SK-N-SH (cell line): ENCODE measurements around the gene SH3PXD2B. TPM values are rescaled to one million over a fixed set of nuclear protein-coding genes. Genes with fewer than 3 reads are reported as not detected.

Experiments used
- CTCF ChIA-PET: fragments of 300-600, 350-600 bp; formaldehyde crosslinking; extraction: SDS; loops from one replicate; lab custom pipeline; 2021; lab: Yijun Ruan, JAX
- POLR2A ChIA-PET: fragments of 350-600 bp; sonication (Branson Sonifier 250); formaldehyde crosslinking; extraction: SDS; loops from one replicate; lab custom pipeline; 2020; ENCODE audit warnings: antibody characterized with exemption, inconsistent platforms; lab: Yijun Ruan, JAX
- DNase-seq: peaks from one replicate; pipeline ENCODE4 v3.0.0; 2012
- H2AFZ ChIP-seq: fragments of 200-600 bp; sonication (generic); 2 replicates; pipeline ENCODE4 v1.8.1; 2016; ENCODE audit warnings: antibody characterized with exemption, mild to moderate bottlenecking, low read depth
- H3F3A ChIP-seq: fragments of 200-600 bp; sonication (generic); replicated peaks from 2 replicates; pipeline ENCODE3; 2016; ENCODE audit warnings: antibody characterized with exemption, mild to moderate bottlenecking; ENCODE audit not compliant: insufficient read depth
- H3K27ac ChIP-seq, 2 experiments: fragments of 200-500 bp in 1 of 2; fragments of 200-600 bp in 1 of 2; sonication (Bioruptor generic) in 1 of 2; sonication (generic), shearing (Covaris generic) in 1 of 2; 2 replicates each; pipeline versions ENCODE4 v1.5.1 to v1.6.1; 2014 to 2016; ENCODE audit warnings: low read depth in 2 of 2, inconsistent platforms in 1 of 2, low read length in 1 of 2, mild to moderate bottlenecking in 1 of 2, mixed read lengths in 1 of 2
- H3K27me3 ChIP-seq: fragments of 200-600 bp; sonication (generic), shearing (Covaris generic); 2 replicates; pipeline ENCODE4 v1.6.1; 2016; ENCODE audit warnings: mixed run types; ENCODE audit not compliant: insufficient read depth
- H3K36me3 ChIP-seq, 2 experiments: fragments of 200-500 bp in 1 of 2; fragments of 200-600 bp in 1 of 2; sonication (Bioruptor generic) in 1 of 2; sonication (generic) in 1 of 2; replicated peaks in 1 of 2; 2 replicates each; pipeline versions ENCODE3 to v1.5.1; 2014 to 2016; ENCODE audit warnings: low read length in 1 of 2, mild to moderate bottlenecking in 1 of 2; ENCODE audit not compliant: insufficient read depth in 2 of 2, control insufficient read depth in 1 of 2
- H3K4me1 ChIP-seq, 2 experiments: fragments of 200-500 bp in 1 of 2; fragments of 200-600 bp in 1 of 2; sonication (Bioruptor generic) in 1 of 2; sonication (generic), shearing (Covaris generic) in 1 of 2; 2 replicates each; pipeline versions ENCODE4 v1.5.1 to v1.6.1; 2014 to 2016; ENCODE audit warnings: low read depth in 1 of 2, low read length in 1 of 2, mixed run types in 1 of 2; ENCODE audit not compliant: insufficient read depth in 2 of 2, control insufficient read depth in 1 of 2
- H3K4me2 ChIP-seq: fragments of 200-600 bp; sonication (generic), shearing (Covaris generic); 2 replicates; pipeline ENCODE4 v1.6.1; 2017; ENCODE audit warnings: mixed run types
- H3K4me3 ChIP-seq, 2 experiments: fragments of 200-500 bp in 1 of 2; fragments of 200-600 bp in 1 of 2; sonication (Bioruptor generic) in 1 of 2; sonication (generic), shearing (Covaris generic) in 1 of 2; 2 replicates each; pipeline versions ENCODE4 v1.5.1 to v1.8.1; 2014 to 2016; ENCODE audit warnings: low read depth in 2 of 2, inconsistent platforms in 1 of 2, low read length in 1 of 2, mild to moderate bottlenecking in 1 of 2, mixed read lengths in 1 of 2, moderate library complexity in 1 of 2
- H3K79me2 ChIP-seq: fragments of 200-600 bp; sonication (generic); 2 replicates; pipeline ENCODE4 v1.8.1; 2017; ENCODE audit warnings: mild to moderate bottlenecking; ENCODE audit not compliant: insufficient read depth
- H3K9ac ChIP-seq: fragments of 200-600 bp; sonication (generic); 2 replicates; pipeline ENCODE4 v1.6.1; 2017; ENCODE audit warnings: mixed run types
- H3K9me2 ChIP-seq: fragments of 200-600 bp; sonication (generic); 2 replicates; pipeline ENCODE4 v1.6.1; 2017; ENCODE audit warnings: mixed run types
- H3K9me3 ChIP-seq: fragments of 200-600 bp; sonication (generic); 2 replicates; pipeline ENCODE4 v1.6.1; 2017; ENCODE audit warnings: mixed run types, mild to moderate bottlenecking, moderate library complexity
- H4K20me1 ChIP-seq: fragments of 200-600 bp; sonication (generic); 2 replicates; pipeline ENCODE4 v1.6.1; 2017; ENCODE audit warnings: mild to moderate bottlenecking, mixed run types; ENCODE audit not compliant: insufficient read depth
- GATA2 ChIP-seq: sonication (generic); formaldehyde crosslinking; IDR thresholded peaks from 2 replicates; pipeline ENCODE4 v1.5.0; 2020; ENCODE audit warnings: mild to moderate bottlenecking, missing genetic modification reagents
- IRF3 ChIP-seq: fragments of 150-350 bp; IDR thresholded peaks from 2 replicates; pipeline ENCODE4 v1.6.1; 2016; ENCODE audit warnings: mild to moderate bottlenecking, low read depth, low read length
- MEF2A ChIP-seq: IDR thresholded peaks from 2 replicates; pipeline ENCODE4 v1.4.0; 2012; ENCODE audit warnings: low read depth, borderline replicate concordance
- MXI1 ChIP-seq: IDR thresholded peaks from 2 replicates; pipeline ENCODE4 v1.6.1; 2012; ENCODE audit warnings: mild to moderate bottlenecking, low read depth, low read length, improper control_type of control experiment
- RCOR1 ChIP-seq: fragments of 150-350 bp; IDR thresholded peaks from 2 replicates; pipeline ENCODE4 v1.6.1; 2017; ENCODE audit warnings: antibody characterized with exemption, low read length
- REST ChIP-seq: IDR thresholded peaks from 2 replicates; pipeline ENCODE4 v1.6.1; 2012; ENCODE audit warnings: mild to moderate bottlenecking, low read depth, low read length, moderate library complexity
- RFX5 ChIP-seq: IDR thresholded peaks from 2 replicates; pipeline ENCODE4 v1.6.1; 2012; ENCODE audit warnings: mild to moderate bottlenecking, improper control_type of control experiment, low read length
- RXRA ChIP-seq: IDR thresholded peaks from 2 replicates; pipeline ENCODE4 v1.4.0; 2012; ENCODE audit warnings: low read depth, mild to moderate bottlenecking, borderline replicate concordance
- SIN3A ChIP-seq: IDR thresholded peaks from 2 replicates; pipeline ENCODE4 v1.6.1; 2012; ENCODE audit warnings: low read depth, mild to moderate bottlenecking, low read length, moderate library complexity, borderline replicate concordance
- TCF12 ChIP-seq: IDR thresholded peaks from 2 replicates; pipeline ENCODE4 v1.4.0; 2012
- TEAD4 ChIP-seq: IDR thresholded peaks from 2 replicates; pipeline ENCODE4 v1.4.0; 2012; ENCODE audit warnings: mild to moderate bottlenecking, borderline replicate concordance; ENCODE audit not compliant: insufficient read depth
- YY1 ChIP-seq: IDR thresholded peaks from 2 replicates; pipeline ENCODE4 v1.4.0; 2012; ENCODE audit warnings: low read depth, mild to moderate bottlenecking
- WGBS: methylation state at CpG from one replicate; pipeline ENCODE4 v1.1.6; 2017; ENCODE audit warnings: low lambda C conversion rate; 5-methylcytosine and 5-hydroxymethylcytosine counted together
- polyA plus RNA-seq, 3 experiments: library from polyadenylated mRNA; depleted of rRNA; stranded (reverse); fragments of >200 nt; gene quantifications; 2 replicates each; pipeline ENCODE4 v1.2.3, GENCODE V29; 2012
- TF ChIP-seq, protein P1 (sequence below): IDR thresholded peaks from 2 replicates; pipeline ENCODE4 v1.4.0; 2012; ENCODE audit warnings: low read depth, borderline replicate concordance
- TF ChIP-seq, protein P2 (sequence below): IDR thresholded peaks from 2 replicates; pipeline ENCODE4; 2012

SH3PXD2B gene
- polyA plus RNA-seq, 1 of the 3 experiments (the other 2 are of a cell fraction): 15.0 TPM

DNA sequence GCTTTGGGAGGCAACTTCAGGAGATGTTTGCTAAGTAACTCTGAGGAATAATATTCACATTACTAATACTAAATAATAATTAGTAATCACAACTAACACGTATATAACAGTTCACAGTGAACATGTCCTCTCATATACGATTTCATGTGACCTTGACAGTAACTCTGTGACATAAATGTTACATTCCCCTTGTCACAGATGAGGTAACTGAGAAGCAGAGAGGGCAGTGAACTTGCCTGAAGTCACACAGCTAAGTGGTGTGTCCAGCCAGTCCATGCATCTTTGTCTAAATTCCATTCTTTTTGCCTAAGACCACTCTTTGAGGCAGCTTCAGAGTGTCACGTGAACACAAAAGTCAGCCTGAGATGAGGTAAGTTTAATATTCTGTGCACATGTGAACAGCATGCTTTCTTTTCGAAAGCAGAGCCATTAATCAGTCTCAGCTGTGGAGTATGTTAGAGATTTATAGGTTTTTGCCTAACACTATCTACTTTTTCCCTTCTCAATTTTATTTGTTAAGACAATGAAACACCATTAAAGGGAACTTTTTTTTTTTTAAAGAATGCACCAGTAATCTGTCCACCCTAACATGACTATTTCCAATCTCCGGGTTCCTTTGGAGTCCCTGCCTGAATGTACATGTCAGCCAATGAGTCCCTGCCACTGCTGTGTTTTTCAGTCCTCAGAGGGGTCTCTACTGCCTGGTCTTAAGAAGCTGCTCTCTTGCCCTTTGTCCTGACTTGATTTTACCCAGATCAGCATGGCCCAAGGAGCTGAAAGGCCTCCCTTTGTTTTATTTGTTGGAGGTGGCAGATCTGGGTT, 43.5 kb downstream of the SH3PXD2B start:
- ChIA-PET POLR2A (no interaction called here), CTCF (interaction anchor here (1.0 to 1.3 kb wide), 3 partner anchors 9 to 117 kb away, joined by 3 to 4 read pairs (median 4); no protein-coding TSS in a partner anchor)
- DNase-seq: no peak
- peaks cover 70% of the 10 kb centered on the region for H4K20me1 ChIP-seq
- H3K27me3 ChIP-seq: no peaks in the 10 kb centered on the region
- H3K9ac ChIP-seq: no peak overlapping the region
- no peak overlapping the region for H3K4me2 ChIP-seq
- no peaks in the 10 kb centered on the region for H3K9me2 ChIP-seq
- peaks cover 35 to 36% of the 10 kb centered on the region in 2 experiments for H3K4me1 ChIP-seq
- no peaks in the 10 kb centered on the region for H3K9me3 ChIP-seq
- TF ChIP-seq IRF3: no peak
- TF ChIP-seq TCF12: peak; percentile 34; the same call in 1 of the 2 replicates
- H3K4me3 ChIP-seq: no peak overlapping the region
- H2AFZ ChIP-seq: no peak overlapping the region
- WGBS: 86% methylated on average over 5 of the region's 5 CpGs
- H3K36me3 ChIP-seq: peaks cover 7 to 28% of the 10 kb centered on the region in 2 experiments
- peak overlapping the region; percentile 30 to 48 for H3K27ac ChIP-seq
- peaks cover 22% of the 10 kb centered on the region for H3F3A ChIP-seq
- peaks cover 31% of the 10 kb centered on the region for H3K79me2 ChIP-seq

DNA sequence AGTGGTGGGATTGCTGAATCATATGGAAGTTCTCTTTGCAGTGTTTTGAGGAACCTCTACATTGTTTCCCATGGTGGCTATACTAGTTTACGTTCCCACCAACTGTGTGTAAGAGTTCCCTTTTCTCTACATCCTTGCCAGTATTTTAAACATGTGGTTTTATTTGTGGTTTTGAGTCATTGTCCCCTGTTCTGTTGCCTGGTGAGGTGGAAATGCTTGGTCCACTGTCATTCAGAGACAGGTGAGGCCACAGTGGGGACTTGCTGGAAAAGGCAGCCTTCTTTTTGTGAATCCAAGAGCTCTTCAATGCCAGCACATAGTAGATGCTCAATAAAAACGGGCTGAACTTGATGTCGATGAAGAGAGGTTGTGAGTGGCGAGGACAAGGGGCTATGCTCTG, 44.2 kb downstream of the SH3PXD2B start:
- peaks cover 63% of the 10 kb centered on the region for H4K20me1 ChIP-seq
- H3K9ac ChIP-seq: no peak overlapping the region
- ChIA-PET CTCF (interaction anchor here (1.0 to 1.3 kb wide), 3 partner anchors 10 to 117 kb away, joined by 3 to 4 read pairs (median 4); no protein-coding TSS in a partner anchor), POLR2A (no interaction called here)
- H3K79me2 ChIP-seq: peaks cover 31% of the 10 kb centered on the region
- H3K9me2 ChIP-seq: no peaks in the 10 kb centered on the region
- H3K9me3 ChIP-seq: no peaks in the 10 kb centered on the region
- H3K36me3 ChIP-seq: peaks cover 14 to 34% of the 10 kb centered on the region in 2 experiments
- H3K4me2 ChIP-seq: no peak overlapping the region
- TF ChIP-seq MEF2A (no peak), REST (no peak), SIN3A (no peak), RFX5 (no peak), GATA2 (CRISPR knock-in tag) (no peak), YY1 (no peak), RXRA (no peak), RCOR1 (no peak), MXI1 (no peak), TEAD4 (no peak)
- TF ChIP-seq, protein P1, sequence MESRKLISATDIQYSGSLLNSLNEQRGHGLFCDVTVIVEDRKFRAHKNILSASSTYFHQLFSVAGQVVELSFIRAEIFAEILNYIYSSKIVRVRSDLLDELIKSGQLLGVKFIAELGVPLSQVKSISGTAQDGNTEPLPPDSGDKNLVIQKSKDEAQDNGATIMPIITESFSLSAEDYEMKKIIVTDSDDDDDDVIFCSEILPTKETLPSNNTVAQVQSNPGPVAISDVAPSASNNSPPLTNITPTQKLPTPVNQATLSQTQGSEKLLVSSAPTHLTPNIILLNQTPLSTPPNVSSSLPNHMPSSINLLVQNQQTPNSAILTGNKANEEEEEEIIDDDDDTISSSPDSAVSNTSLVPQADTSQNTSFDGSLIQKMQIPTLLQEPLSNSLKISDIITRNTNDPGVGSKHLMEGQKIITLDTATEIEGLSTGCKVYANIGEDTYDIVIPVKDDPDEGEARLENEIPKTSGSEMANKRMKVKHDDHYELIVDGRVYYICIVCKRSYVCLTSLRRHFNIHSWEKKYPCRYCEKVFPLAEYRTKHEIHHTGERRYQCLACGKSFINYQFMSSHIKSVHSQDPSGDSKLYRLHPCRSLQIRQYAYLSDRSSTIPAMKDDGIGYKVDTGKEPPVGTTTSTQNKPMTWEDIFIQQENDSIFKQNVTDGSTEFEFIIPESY: no peak
- TF ChIP-seq, protein P2, sequence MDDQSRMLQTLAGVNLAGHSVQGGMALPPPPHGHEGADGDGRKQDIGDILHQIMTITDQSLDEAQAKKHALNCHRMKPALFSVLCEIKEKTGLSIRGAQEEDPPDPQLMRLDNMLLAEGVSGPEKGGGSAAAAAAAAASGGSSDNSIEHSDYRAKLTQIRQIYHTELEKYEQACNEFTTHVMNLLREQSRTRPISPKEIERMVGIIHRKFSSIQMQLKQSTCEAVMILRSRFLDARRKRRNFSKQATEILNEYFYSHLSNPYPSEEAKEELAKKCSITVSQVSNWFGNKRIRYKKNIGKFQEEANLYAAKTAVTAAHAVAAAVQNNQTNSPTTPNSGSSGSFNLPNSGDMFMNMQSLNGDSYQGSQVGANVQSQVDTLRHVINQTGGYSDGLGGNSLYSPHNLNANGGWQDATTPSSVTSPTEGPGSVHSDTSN: no peak
- WGBS: 91% methylated on average over 4 of the region's 4 CpGs
- H2AFZ ChIP-seq: no peak overlapping the region
- H3K4me1 ChIP-seq: peaks cover 35 to 36% of the 10 kb centered on the region in 2 experiments
- H3K4me3 ChIP-seq: no peak overlapping the region
- H3F3A ChIP-seq: peaks cover 22% of the 10 kb centered on the region
- peak overlapping the region in 1 of 2 experiments; percentile 16; a peak in 1 of 4 replicates for H3K27ac ChIP-seq
- no peak for DNase-seq
- no peaks in the 10 kb centered on the region for H3K27me3 ChIP-seq
